Fibroblast of peridontal ligament (primary cell): ENCODE results near the gene DDOST.
A peak's percentile ranks its signal among the peaks of the same experiment; 100 is the strongest.
"Not testable (repeated sequence)": the region's sequence is repeated elsewhere in the genome, so short reads cannot be mapped to it uniquely, and the experiment has no call there.

Experiments used
- DNase-seq: peaks from one replicate; pipeline ENCODE4 v3.0.0-alpha.2; 2010; ENCODE audit errors: extremely low read depth

DDOST gene

DNA sequence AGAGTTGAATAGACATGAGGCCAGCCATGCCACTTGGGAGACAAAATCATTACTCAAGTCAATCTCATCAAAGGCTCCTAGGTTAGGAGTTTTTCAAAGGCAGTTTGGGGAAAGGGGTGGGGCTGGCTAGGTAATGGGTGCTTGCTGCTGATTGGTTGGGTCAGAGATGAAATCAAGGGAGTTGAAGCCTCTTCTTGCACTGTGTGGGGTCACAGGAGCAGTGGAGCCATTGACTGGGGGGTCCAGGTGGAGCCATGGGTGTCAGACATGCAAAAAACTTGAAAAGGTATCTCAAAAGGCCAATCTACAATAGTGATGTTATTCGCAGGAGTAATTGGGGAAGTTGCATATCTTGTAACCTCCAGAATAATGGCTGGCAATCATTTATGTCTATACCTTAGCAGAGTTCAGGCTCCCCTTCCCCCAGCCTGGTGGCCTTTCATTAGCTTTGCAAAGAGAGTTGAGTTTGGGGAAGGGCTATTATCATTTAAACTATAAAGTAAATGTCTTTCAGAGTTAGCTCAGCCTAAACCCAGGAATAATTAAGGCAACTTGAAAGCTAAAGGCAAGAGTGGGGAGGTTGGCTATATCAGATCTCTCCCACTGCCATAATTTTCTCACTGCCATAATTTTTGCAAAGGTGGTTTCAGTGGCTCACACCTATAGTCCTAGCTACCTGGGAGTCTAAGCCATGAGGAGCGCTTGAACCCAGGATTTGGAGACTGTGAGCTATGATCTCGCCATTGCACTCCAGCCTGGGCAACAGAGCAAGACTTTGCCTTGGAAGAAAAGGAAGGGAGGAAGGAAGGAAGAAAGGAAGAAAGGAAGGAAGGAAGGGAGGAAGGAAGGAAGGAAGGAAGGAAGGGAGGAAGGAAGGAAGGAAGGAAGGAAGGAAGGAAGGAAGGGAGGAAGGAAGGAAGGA is 35.7 kb downstream of the DDOST start:
- DNase-seq = no peak

DNA sequence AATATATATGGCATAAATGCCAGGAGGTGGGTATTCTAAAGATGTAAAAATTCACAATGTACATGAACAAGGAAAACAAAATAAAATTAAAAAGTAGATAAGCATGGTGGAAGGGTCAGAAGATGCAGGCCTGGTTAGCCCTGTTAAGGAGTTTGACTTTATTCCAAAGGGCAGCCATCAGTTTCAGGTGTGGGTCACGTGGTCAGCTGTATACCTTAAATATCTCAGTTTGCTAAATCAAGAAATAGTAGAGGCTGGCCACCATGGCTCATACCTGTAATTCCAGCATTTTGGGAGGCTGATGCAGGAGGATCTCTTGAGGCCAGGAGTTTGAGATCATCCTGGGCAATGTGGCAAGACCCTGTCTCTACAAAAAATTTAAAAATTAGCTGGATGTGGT is 36.5 kb downstream of the DDOST start:
- no peak for DNase-seq

DNA sequence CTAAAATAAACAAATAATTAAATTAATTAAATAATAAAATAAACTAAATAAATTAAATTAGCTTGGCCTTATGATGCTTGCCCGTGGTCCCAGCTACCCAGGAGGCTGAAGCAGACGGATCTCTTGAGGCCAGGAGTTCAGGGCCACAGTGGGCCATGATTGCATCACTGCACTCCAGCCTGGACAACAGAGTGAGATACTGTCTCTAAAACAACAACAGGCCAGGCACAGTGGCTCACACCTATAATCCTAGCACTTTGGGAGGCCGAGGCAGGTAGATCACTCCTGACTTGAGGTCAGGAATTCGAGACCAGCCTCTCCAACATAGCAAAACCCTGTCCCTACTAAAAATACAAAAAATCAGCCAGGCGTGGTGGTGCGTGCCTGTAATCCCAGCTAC is 40.2 kb downstream of the DDOST start:
- no peak for DNase-seq

DNA sequence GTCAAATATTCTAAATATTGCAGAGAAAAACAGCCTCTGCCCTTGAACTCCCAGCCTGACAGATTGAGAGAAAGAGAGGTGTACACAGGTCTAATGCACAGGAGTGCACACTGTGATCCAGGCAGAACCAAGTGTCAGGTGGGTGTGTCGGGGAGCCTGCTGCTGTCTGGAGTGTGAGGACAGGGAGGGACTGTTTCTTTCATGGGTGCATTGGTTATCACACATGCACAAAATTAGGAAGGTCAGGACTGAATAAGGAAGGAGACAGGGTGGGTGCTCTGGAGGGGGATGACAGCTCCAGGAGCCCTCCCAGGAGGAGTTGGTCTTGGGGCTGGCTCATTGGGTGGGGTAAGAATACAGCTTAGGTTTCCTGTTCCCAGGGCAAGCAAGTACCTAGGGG is 41.2 kb downstream of the DDOST start:
- DNase-seq = no peak

DNA sequence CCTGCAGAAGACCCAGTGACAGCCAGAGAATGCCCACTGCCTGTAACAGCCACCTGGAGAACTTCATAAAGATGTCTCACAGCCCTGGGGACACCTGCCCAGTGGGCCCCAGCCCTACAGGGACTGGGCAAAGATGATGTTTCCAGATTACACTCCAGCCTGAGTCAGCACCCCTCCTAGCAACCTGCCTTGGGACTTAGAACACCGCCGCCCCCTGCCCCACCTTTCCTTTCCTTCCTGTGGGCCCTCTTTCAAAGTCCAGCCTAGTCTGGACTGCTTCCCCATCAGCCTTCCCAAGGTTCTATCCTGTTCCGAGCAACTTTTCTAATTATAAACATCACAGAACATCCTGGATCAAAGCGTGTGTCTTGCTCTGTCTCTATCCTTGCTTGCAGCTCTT is 42.6 kb downstream of the DDOST start:
- DNase-seq = no peak

DNA sequence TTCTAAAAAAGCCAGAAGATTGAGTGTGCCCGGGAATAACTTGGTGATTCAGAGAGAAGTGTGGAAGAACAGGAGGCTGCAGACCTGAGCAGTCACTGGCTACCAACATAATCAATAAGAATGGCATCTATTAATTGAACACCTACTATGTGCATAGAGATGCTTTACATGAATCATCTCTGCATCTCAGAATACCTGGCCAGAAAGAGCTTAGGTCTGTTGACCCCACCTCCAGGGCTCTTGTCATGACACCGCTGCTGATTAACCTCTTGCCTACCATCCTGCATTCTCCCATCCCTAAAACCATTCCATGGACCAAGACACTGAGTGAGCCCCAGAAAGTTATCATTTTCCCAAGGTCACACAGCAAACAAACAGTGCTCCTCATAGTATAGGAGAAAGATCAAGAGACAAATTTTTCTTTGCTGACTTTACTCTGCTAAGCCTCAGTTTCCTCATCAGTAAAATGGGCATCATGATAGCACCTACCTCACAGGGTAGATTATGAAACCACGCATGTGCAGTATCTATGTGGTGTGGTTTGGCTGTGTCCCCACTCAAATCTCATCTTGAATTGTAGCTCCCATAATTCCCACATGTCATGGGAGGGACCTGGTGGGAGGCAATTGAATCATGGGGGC is 44.2 kb downstream of the DDOST start:
- no peak for DNase-seq

DNA sequence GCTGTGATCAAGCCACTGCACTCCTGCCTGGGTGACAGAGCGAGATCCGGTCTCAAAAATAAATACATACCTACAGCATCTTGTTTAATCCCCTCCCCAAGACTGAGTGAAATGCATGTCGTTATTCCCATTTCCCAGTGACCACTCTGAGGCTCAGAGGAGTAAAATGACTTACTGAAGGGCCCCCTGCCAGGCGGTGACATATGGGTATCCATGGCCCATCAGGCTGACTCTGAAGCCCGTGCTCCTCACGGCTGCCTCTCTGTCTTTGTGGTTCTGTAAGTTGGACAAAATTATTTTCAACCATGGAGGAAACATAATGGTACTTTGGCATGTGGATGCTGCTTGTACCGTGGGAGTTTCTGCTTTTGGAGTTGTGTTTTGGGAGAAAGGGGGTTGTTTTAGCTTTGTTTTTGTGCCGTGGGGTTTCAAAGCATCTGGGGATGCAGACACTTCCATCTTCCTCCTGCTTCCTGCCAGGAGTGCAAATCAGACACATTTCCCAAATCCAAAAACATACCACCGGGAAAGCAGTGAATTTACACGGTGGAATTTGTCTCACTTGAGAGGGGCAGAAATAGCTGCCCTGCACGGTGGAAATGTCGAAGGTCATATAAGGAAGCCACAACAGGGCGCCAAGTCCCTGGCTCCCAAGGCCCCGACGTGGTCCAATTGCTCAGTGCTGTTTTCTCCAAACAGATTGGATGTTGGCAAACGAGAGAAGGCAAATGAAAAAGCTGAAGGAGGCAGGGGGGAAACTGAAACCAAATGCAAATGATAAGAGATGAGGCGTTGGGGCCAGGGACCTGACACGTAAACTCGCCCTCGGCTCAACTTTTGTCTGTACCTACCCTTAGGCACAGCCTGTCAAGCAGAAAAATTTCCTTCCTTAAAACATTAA is 45.0 kb downstream of the DDOST start:
- DNase-seq = peak; percentile 29

DNA sequence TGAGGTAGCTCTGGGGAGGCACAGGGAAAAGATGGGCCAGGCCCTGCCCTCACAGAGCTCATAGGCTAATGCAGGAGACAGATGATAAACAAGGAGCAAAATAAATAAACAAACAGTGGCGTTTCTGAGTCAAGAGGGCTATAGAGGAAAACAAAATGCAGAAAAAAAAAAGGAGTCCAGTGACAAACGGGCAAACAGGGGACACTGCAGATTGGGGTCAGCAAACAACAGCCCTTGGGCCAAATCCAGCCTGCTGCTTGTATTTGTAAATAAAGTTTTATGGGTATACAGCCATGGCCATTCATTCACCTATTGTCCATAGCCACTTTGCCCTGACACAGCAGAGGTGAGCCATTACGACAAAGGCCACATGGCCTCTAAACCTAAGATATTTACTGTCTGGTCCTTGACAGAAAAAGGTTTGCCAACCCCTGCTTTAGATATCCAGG is 47.0 kb downstream of the DDOST start:
- no peak for DNase-seq

DNA sequence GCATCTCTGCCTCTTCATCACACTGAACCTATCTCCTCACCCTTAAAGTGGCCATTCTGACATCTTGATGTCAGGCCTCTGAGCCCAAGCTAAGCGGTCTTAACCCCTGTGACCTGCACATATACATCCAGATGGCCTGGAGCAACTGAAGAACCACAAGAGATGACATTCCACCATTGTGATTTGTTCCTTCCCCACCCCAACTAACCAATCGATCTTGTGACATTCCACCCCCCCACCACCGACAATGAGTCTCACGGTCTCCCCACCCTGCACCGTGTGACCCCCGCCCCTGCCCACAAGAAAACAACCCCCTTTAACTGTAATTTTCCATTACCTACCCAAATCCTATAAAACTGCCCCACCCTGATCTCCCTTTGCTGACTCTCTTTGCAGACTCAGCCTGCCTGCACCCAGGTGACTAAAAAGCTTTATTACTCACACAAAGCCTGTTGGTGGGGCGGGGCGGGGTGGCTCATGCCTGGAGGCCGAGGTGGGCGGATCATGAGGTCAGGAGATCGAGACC is 48.9 kb downstream of the DDOST start:
- no peak for DNase-seq

DNA sequence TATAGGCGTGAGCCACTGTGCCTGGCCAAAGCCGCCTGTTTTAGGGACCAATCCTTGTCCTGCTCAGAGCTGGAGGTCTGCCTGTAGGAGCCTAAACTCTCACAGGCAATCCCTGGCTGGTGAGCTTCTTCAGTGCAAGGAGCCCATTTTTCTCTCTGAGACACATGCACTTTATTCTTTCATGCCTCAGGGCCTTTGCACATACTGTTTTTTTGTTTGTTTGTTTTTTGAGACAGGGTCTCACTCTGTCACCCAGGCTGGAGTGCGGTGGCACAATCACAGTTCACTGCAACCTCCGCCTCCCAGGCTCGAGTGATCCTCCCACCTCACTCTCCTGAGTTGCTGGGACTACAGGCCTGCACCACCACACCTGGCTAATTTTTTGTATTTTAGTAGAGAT is 49.5 kb downstream of the DDOST start:
- DNase-seq = no peak

DNA sequence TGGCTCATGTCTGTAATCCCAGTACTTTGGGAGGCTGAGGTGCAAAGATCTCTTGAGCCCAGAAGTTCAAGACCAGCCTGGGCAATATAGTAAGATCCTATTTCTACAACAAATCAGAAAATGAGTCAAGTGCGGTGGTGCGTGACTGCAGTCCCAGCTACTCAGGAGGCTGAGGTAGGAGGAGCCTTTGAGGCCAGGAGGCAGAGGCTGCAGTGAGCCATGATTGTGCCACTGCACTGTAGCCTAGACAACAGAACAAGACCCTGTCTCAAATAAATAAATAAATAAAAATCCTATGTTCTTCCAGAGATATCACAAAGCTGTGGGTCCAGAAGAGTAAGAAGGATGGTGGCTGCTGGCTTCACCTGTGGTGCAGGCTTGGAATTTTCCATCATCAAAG is 50.2 kb downstream of the DDOST start:
- no peak for DNase-seq

DNA sequence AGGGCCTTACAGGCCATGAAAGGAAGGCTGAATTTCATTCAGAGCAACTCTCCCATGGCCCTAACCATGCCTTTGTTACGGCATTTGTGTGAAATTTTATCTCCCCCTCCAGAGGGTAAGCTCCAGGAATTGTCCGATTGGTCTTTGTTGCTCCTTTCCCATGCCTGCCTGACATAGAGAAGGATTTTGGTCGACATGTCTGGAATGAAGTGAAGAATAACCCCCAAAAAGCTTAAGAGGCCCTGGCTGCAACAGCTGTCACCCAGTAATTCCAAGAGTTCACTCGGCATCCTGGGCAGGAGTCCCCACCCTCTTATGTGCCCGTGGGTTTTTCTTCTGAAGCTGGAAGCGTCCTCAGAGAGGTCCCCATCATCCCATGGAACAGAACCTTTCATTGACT is 51.6 kb downstream of the DDOST start:
- no peak for DNase-seq

DNA sequence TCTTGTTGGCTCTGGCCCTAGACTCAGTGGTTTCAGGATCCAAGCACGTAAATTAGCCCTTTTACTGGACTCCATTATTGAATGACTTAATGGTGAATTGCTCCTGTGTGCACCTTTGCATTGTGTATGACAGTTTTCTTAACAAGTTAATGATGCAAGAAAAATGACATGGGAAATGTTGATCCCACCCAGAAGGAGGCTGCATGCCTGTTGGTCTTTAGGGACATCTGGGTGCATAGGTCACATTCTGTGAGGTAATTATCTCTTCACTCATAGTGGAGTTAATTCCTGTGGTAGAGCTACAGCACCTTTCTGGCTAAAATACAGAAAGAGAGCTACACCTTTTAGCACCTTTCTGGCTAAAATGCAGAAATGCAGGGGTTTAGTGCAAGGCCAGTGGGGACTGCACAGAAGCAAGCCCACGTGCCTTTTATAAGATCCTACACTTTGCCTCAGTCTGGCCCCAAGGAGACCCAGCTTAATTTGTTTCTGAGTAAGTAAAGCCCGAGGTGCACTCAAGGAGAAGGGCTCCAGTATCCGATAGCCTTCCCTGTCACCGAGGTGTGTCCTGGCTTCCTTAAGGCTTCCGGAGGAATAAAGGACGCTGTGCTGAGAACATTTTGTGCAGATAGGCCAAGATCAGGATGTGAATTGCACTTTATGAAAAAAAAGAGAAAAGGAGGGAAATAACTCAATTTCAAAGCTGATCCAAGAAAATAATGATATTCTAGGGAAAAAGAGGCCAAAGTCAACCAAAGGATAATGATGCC is 54.2 kb downstream of the DDOST start:
- not testable (repeated sequence) for DNase-seq

DNA sequence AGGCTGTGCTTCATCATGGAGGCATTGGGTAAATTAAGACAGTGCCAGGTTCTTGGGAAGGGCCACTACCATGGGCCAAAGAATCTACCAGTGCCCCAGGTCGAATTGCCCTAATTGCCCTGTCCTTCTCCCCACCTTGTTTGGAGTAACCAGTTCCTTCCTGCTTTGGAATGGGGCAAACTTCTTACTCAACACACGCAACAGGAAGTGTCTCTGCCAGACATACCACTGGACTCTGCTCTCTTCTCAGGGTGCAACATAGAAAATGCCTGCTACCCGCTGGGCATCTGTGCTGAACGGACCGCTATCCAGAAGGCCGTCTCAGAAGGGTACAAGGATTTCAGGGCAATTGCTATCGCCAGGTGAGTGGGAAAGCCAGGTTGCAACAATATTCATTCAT is 56.5 kb downstream of the DDOST start:
- no peak for DNase-seq

DNA sequence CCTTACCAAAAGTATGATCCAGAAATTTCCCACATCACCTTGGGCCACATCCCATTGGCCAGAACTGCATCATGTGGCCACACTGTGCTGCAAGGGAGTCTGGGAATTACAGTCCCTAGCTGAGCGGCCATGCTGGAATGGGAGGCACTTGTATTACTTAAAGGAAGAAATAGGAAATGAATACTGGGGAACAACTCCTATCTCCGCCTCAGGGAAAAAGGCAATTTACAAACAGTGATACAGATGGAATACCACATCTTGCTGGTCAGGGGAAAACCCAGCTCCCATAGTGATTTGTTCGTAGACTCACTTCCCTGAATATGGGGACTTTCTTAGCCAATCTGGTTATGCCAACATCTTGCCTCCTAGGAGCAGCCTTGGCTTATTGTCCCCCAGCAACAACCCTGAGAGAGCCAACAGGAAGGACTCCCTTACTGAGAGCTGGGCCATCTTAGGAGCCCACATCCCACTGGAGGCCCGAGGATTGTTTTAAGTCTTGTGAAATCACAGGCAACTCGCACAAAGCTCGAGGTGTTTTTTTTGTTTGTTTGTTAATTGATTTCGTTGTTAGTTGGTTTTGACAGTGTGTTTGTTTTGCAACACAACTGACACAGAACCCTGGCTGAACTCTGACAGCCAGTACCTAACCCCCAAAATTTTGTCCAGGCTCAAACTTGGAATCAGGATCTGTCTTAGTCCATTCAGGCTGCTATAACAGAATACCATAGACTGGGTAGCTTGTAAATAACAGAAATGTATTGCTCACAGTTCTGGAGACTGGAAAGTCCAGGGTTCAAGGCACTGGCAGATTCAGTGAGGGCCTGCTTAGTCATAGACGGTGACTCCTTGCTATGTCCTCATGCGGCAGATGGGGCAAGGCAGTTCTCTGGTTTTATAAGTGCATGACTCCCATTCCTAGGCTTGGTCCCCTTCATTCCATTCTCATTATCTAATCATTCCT is 57.4 kb downstream of the DDOST start:
- peak; percentile 64 for DNase-seq

DNA sequence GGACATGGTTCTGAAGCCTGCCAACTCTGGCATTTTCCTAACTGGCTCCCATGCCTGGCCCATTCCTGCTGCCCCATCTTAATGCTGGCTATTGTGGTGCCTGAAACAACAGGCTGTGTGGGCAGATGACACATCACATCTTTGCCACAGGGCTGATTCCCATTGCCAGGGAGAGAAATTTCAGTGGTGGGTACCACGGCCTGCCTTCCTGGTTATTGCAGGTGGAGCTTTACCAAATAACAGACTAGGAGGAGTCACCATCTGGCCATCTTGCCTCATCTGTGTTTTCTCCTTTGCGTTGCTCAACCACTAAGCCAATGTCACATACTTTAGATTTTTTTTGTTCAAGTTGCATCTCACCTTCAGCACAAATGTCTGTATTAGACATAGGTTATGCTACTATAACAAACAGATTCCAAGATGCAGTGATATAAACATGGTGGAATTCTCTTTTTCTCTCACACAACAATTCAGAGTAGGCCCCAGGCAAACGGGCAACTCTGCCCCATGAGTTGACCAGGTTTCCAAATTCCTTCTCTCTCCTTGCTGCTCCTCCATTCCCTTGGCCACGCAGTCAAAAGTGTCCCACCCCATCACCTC is 58.2 kb downstream of the DDOST start:
- DNase-seq = no peak
